ENCODE measurements around the gene MRLN.

DNA sequence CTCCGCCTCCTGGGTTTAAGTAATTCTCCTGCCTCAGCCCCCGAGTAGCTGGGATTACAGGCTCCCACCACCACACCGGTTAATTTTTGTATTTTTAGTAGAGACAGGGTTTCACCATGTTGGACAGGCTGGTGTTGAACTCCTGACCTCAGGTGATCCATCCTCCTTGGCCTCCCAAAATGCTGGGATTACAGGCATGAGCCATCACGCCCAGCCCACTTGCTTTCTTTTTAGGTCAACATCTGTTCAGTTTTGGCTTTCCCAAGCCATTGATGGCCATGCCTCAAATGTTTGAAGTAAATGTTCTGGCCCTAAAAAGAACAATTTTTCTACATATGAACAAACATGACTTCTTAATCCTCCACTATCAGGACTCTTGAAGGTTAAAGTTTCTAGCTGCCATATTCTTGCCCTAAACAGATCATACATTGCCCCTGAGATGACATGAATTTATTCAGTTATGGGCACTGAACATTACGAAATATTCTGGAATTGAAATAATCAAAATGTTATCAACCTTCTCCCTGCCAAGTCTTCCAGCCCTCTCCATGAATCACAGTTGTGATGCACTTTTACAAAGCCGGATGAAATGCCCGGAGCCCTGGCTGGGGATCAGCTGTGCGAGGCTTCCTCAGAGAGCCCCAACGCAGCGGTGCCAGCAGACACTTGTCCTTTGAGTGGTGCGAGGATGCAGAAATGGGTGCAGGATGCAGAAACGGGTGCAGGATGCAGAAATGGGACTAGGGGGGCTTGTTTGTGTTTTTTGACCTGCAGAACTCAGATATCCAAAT is 2.9 kb downstream of the MRLN start:
- TF ChIP-seq POLR2A (IDR thresholded peaks at IDR 0.05; ENCODE audit: low read depth, low read length), result no peak
- no peak for TF ChIP-seq TAF1 (IDR thresholded peaks at IDR 0.05; ENCODE audit: low read depth, low read length)
- no peak for TF ChIP-seq POLR2AphosphoS5 (IDR thresholded peaks at IDR 0.05; ENCODE audit: low read depth, low read length)
